GM19468 (cell line): ENCODE measurements around the gene RPS19BP1.

Experiments
- ATAC-seq: cut with Tn5 transposase; IDR thresholded peaks from one replicate; pipeline ENCODE4 v1.9.1; 2021; ENCODE audit warnings: mild to moderate bottlenecking, moderate library complexity, moderate number of reproducible peaks; ENCODE audit not compliant: unreplicated experiment; ENCODE audit errors: extremely low read depth

The RPS19BP1 gene

DNA sequence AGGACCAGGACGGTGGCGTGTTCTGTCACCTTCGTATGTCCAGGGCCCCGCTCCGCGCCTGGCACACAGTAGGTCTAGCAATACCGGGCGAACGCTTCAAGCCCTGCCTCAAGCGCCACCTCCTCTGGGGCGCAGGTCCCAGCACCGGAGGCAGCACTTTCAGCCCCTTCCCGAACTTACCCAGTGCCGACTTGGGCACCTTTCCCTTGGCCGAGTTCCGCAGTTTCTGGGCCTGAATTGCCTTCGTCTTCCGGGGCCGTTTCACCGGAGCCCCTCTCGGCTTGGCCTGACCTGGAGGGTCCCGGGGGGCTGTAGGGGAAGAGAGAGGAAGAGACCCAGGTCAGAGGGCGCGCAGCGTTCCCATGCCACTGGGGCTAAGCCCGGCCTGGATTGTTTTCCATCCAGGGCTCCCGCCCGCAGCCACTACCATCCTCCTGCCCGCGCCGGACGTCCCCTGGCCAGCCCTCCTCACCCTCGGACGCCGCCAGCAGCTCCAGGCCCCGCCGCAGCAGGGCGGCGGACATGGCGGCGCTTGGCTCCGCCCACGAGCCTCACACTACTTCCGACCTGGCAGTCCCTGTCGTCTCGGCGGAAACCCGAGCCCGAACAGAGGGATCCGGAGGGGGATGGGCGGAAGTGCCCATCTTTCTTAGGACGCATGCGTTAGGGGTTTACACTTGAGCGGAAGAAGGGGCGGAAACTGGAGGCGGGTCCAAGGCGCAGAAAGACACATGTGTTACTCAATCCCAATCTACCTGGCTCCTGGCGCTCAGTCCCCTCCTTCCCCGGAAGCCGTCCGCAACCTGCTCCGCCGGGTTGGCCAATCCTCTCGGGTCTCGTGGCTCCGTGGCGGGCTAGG is at the start of gene RPS19BP1:
RPS19BP1 (minus strand) TSS at position 534 of the 859 bp plus-strand sequence; CDS start at position 524, 10 bp downstream.
- peak; percentile 58 for ATAC-seq

GRCh38 chr22:39581303-39581702 is 48.8 kb upstream of the RPS19BP1 start:
- ATAC-seq: no peak

GRCh38 chr22:39580795-39581194 is 48.2 kb upstream of the RPS19BP1 start:
- no peak for ATAC-seq

DNA sequence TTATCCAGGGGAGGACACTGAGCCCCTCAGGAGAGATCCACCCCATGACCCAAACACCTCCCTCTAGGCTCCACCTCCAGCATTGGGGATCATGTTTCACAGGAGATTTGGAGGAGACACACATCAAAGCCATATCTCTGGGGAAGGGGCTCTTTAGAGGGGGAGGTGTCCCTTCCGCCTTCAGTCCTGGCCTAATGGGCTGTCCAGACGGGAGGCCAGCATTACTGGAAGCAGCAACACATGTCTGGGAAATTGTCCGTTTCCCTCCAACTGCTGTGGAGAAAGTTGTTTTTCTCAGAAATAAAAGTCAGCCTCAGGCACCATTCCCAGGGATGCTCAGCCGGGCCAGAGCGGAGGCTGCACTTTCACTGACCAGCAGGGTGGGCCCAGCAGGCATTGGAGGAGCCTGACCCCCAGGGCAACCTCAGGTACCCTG is 47.5 kb upstream of the RPS19BP1 start:
- no peak for ATAC-seq

- no peak for ATAC-seq
Measured at GRCh38 chr22:39577900-39578299, 45.4 kb upstream of the RPS19BP1 start.

DNA sequence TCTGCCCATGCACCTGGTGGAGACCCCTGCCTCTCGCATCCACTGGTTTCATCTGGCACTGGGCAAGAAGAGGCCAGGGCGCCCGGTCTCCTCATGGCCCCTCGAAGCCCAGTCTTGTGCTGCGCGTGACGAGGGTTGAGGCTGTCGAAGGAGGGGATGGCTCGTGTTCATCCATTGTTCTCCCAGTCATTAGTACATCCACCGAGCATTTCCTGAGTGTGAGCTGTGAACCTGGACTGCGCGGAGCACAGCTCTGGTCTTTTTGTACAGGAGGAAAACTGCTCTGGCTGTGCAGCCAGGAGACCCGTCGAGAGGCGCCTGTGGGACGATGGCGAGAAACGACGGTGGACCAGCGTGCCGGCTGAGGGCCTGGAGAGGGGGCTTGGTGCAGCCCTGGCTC is 44.8 kb upstream of the RPS19BP1 start:
- no peak for ATAC-seq

GRCh38 chr22:39576027-39576426 is 43.5 kb upstream of the RPS19BP1 start:
- no peak for ATAC-seq

DNA sequence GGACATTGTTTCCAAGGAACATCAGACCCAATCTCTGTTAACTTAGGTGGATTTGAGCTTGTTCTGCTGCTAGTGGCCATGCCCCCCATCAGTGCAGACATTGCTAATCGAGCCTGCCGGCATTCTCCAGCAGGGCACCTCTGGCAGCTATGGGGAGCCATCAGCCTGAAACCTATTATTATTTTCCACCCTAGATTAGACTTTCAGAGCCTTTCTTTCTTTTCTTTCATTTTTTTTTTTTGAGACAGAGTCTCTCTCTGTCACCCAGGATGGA is 42.9 kb upstream of the RPS19BP1 start:
- no peak for ATAC-seq

- ATAC-seq: no peak
Measured at GRCh38 chr22:39574779-39575551, 42.4 kb upstream of the RPS19BP1 start.

GRCh38 chr22:39571538-39571937 is 39.0 kb upstream of the RPS19BP1 start:
- no peak for ATAC-seq

DNA sequence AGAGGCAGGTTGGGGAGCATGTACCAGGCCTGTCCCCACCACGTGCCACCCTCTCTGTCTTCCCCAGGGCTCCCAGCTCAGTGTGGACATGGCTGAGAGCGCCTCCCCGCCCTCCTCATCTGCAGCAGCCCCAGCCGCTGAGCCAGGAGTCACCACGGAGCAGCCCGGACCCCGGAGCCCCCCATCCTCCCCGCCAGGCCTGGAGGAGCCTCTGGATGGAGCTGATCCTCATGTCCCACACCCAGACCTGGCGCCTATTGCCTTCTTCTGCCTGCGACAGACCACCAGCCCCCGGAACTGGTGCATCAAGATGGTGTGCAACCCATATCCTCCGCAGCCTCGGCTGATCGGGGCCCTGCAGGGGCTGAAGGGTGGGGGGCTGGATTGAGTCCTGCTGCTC is 38.1 kb upstream of the RPS19BP1 start, which contains the start of gene CACNA1I:
CACNA1I (plus strand) TSS at position 89 of the 400 bp plus-strand sequence; CDS start at position 89, 0 bp downstream.
- no peak for ATAC-seq

- no peak for ATAC-seq
Measured at GRCh38 chr22:39570226-39570625, 37.7 kb upstream of the RPS19BP1 start.

- no peak for ATAC-seq
Measured at GRCh38 chr22:39569066-39569465, 36.5 kb upstream of the RPS19BP1 start.

DNA sequence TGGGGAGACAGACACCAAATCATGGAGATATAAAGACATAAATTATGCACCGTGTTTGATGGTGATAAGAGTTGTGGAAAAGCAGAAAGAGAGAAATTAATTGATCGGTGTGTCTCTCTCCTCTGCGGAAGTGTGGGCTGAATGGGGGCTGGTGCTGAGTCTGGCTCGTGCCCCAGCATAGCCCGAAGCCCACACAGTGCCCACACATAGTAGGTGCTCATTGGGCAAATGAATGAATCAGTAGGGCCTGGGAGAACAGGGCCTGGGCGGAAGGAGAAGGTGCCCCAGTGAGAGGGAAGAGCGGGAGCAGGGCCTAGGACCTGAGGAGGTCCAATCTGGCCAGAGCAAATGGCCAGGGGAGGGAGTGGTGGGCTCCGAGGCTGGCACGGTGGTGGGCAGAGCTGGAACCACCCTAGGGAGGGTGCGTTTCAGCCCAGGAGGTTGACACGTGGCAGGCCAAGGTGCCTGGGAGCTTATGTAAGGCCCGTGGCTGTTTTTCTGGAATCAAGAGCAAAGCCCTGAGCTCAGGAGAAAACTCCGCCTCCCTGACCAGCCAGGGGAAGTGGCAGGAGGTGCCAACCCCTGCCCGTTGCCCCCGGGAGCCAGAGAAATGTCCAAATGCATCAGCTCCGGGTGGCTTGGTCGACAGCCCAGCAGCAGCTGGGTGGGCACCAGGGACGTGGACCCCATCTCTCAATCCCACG is 35.9 kb upstream of the RPS19BP1 start:
- no peak for ATAC-seq

GRCh38 chr22:39567135-39567946 is 34.8 kb upstream of the RPS19BP1 start:
- ATAC-seq: no peak

DNA sequence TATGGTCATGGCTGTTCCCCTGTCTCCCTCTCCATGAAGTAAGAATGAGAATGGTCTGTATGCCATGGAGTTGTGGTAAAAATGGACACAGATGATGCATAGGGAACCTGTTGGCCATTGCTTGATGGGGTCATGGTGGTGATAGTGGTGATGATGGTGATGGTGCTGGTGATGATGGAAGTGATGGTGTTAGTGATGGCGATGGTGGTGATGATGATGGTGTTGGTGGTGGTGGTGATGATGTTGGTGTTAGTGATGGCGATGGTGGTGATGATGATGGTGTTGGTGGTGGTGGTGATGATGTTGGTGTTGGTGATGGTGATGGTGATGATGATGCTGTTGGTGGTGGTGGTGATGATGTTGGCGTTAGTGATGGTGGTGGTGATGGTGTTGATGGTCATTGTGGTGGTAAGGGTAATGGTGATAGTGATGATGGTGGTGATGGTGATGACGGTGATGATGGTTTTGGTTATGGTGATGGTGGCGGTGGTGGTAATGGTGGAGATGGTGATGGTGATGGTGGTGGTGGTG is 32.9 kb upstream of the RPS19BP1 start:
- no peak for ATAC-seq

DNA sequence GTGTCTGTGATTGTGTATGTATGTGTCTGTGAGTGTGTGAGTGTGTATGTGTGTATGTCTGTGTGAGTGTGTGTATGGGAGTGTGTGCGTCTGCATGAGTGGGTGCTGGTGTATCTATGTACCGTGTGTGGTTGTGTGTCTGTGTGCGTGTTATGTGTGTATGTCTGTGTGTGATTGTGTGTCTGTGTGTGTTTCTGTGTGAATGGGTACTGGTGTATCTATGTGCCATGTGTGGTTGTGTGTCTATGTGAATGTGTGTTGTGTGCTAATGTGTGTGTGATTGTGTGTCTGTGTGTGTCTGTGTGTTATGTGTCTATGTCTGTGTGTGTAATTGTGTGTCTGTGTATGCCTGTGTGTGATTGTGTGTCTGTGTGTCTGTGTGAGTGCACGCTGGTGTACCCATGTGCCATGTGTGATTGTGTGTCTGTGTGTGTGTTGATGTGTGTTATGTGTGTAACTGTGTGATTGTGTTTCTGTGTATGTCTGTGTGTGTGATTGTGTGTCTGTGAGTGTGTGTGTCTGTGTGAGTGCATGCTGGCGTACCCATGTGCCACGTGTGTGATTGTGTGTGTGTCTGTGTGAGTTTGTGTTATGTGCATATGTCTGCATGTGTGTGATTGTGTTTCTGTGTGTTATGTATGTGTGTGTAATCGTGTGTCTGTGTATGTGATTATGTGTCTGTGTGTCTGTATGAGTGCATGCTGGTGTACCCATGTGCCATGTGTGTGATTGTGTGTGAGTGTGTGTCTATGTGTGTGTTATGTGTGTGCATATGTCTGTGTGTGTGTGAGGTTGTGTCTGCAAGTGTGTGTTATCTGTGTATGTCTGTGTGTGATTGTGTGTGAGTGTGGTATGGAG is 31.3 kb upstream of the RPS19BP1 start:
- no peak for ATAC-seq

- no peak for ATAC-seq
Measured at GRCh38 chr22:39562839-39563489, 30.4 kb upstream of the RPS19BP1 start.
